ENCODE data around the gene APBA2.

DNA sequence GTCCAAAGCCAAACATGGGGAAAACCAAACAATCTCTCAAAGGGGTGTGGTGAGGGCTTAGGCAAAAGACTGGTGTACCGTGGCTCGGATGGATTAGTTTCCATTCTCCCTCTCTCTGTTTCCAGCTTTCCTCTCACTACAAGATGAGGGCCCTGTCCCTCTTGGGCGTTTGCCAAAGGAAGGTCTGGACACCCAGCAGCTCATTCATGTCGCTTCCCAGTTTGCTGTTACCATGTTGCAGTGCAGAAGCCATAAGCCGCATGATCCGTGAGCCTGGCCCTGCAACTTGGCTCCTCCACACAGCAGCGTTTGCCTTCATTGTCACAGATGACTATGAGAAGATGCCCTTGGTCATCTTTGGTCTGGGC is 92.2 kb downstream of the APBA2 start:
- TF ChIP-seq, protein P1, sequence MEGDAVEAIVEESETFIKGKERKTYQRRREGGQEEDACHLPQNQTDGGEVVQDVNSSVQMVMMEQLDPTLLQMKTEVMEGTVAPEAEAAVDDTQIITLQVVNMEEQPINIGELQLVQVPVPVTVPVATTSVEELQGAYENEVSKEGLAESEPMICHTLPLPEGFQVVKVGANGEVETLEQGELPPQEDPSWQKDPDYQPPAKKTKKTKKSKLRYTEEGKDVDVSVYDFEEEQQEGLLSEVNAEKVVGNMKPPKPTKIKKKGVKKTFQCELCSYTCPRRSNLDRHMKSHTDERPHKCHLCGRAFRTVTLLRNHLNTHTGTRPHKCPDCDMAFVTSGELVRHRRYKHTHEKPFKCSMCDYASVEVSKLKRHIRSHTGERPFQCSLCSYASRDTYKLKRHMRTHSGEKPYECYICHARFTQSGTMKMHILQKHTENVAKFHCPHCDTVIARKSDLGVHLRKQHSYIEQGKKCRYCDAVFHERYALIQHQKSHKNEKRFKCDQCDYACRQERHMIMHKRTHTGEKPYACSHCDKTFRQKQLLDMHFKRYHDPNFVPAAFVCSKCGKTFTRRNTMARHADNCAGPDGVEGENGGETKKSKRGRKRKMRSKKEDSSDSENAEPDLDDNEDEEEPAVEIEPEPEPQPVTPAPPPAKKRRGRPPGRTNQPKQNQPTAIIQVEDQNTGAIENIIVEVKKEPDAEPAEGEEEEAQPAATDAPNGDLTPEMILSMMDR (IDR thresholded peaks at IDR 0.05) = no peak
- TF ChIP-seq POLR2A (IDR thresholded peaks at IDR 0.05) = no peak
